ENCODE results near the gene TOLLIP.
A peak's percentile ranks its signal among the peaks of the same experiment; 100 is the strongest.

TOLLIP gene

GRCh38 chr11:1296287-1296686 is 13.1 kb downstream of the TOLLIP start:
- H4K20me1 ChIP-seq, result peaks cover 82 to 97% (median 93%) of the 10 kb centered on the region in 11 experiments
- no peak overlapping the region for H3K27ac ChIP-seq
- no peak overlapping the region for H3K4me2 ChIP-seq
- H3K9me3 ChIP-seq (replicated peaks in 1 of 11), result no peaks in the 10 kb centered on the region
- no peak overlapping the region for H3K4me3 ChIP-seq
- H3K36me3 ChIP-seq, result peaks cover 30 to 91% (median 70%) of the 10 kb centered on the region in 11 experiments
- H3K4me1 ChIP-seq, result peaks cover 26 to 45% (median 38%) of the 10 kb centered on the region in 10 experiments
- H3K27me3 ChIP-seq, result no peaks in the 10 kb centered on the region
- no peak for TF ChIP-seq Cebpa-rat (IDR thresholded peaks at IDR 0.05)
- no peak overlapping the region for H3K9ac ChIP-seq

DNA sequence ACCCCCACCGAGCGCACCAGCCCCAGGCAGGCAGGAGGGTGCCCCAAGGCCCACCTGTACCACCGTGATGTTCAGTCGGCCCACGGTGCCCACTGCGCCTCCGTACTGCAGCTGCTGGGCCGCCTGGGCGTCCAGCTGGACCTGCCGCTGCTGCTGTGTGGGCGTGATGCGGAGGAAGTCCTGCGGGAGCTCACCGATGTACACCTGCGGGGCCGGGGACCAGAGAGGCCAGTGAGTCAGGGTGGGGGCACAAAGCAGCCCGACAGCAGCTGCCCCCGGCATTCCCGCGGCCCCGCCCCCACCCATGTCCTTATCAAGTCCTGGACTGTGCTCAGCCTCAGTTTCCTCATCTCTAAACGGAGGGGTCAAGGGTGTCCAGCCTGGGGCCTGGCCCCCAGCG is 13.8 kb downstream of the TOLLIP start:
- Histone ChIP-seq H3K27ac (no peak overlapping the region), H3K4me2 (no peak overlapping the region), H3K9ac (no peak overlapping the region), H4K20me1 (peaks cover 83 to 97% (median 93%) of the 10 kb centered on the region in 11 experiments), H3K36me3 (peaks cover 33 to 93% (median 73%) of the 10 kb centered on the region in 11 experiments), H3K27me3 (no peaks in the 10 kb centered on the region), H3K4me3 (no peak overlapping the region), H3K4me1 (peaks cover 26 to 38% (median 34%) of the 10 kb centered on the region in 10 experiments), H3K9me3 (replicated peaks in 1 of 11) (no peaks in the 10 kb centered on the region)
- no peak for TF ChIP-seq Cebpa-rat (IDR thresholded peaks at IDR 0.05)

DNA sequence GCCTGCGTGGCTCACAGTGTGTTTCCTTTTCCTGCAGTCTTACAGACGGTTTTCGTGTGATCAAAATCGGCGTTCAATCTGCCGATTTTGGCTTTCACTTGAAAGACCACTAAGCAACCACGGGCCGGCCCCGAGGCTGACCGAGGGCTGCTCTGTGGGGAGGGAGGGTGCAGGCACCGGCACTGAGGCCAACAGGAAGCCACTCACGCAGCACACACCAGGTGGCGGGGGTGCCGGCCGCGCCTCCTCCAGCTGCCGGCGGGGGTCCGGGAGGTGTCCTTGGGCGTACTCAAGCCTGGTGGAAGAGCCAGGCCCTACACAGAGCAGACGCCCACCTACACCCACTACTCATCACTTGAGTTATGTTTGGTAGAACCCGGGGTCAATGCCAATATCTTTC is 14.3 kb downstream of the TOLLIP start:
- no peak for TF ChIP-seq Cebpa-rat (IDR thresholded peaks at IDR 0.05)
- H4K20me1 ChIP-seq, result peaks cover 83 to 97% (median 93%) of the 10 kb centered on the region in 11 experiments
- H3K36me3 ChIP-seq, result peaks cover 36 to 93% (median 78%) of the 10 kb centered on the region in 11 experiments
- H3K9me3 ChIP-seq (replicated peaks in 1 of 11), result no peaks in the 10 kb centered on the region
- H3K9ac ChIP-seq, result no peak overlapping the region
- H3K4me1 ChIP-seq, result peaks cover 26 to 33% (median 29%) of the 10 kb centered on the region in 10 experiments
- H3K27me3 ChIP-seq, result no peaks in the 10 kb centered on the region
- H3K27ac ChIP-seq, result no peak overlapping the region
- no peak overlapping the region for H3K4me2 ChIP-seq
- H3K4me3 ChIP-seq, result no peak overlapping the region

- Histone ChIP-seq H3K36me3 (peaks cover 51 to 93% (median 85%) of the 10 kb centered on the region in 11 experiments), H3K9me3 (replicated peaks in 1 of 11) (peaks cover 0 to 5% (median 0%) of the 10 kb centered on the region in 11 experiments; a peak in 7 of 22 replicates), H3K4me3 (no peak overlapping the region), H3K9ac (no peak overlapping the region), H3K27ac (peak overlapping the region in 3 of 11 experiments; percentile 3 to 22 (median 21); a peak in 2 of 22 replicates), H4K20me1 (peaks cover 72 to 97% (median 93%) of the 10 kb centered on the region in 11 experiments), H3K4me2 (no peak overlapping the region), H3K27me3 (no peaks in the 10 kb centered on the region), H3K4me1 (peaks cover 11 to 18% (median 15%) of the 10 kb centered on the region in 10 experiments)
- no peak for TF ChIP-seq Cebpa-rat (IDR thresholded peaks at IDR 0.05)
Observed at GRCh38 chr11:1293619-1294015, 15.8 kb downstream of the TOLLIP start.

DNA sequence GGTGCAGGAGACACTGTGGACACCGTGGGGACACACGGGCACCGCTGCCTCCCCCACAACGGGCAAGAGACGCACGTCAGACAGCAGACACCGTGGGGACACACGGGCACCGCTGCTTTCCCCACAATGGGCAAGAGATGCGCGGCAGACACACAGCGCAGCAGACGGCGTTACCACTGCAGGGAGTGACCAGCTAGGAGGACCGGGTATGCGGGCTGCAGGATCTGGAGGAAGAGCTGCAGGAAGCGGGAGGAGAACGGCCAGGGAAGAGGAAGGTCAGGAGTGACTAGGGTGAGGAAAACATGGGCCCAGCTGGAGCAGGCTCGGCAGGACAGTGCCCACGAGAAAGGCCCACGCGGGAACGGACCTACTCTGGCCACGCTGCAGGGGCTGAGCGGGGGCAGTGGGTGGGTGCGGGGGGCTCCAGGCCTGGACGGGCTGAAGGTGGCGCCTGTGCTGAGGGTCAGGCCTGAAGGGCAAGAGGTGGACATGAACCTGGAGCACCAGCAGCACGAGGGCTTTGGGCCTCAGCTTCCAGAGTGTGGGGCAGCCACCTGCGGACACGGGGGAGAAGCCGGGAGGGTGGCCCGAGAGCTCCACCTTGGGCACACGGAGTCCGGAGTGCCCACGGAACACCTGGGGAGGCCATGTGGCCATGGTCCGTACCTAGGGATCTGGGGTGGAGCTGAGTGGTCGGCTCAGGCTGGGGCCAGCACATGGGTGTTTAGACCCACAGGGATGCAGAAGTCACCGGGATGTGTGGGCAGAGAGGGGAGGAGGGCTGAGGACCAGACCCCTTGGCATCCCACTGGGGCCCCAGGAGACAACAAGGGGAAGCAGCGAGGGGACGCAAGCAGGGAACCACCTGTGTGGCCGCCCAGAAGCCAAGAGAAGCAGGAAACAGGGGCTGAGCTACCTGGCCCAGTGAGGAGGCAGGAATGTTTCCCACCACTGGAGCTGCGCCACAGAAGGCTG is 16.5 kb downstream of the TOLLIP start:
- Histone ChIP-seq H4K20me1 (peaks cover 68 to 97% (median 92%) of the 10 kb centered on the region in 11 experiments), H3K9ac (no peak overlapping the region), H3K27me3 (no peaks in the 10 kb centered on the region), H3K4me2 (no peak overlapping the region), H3K9me3 (replicated peaks in 1 of 11) (peaks cover 0 to 12% (median 0%) of the 10 kb centered on the region in 11 experiments; a peak in 7 of 22 replicates), H3K27ac (peak overlapping the region in 3 of 11 experiments; percentile 3 to 22 (median 21); a peak in 2 of 22 replicates), H3K36me3 (peaks cover 55 to 93% (median 85%) of the 10 kb centered on the region in 11 experiments), H3K4me1 (peaks cover 4 to 11% (median 8%) of the 10 kb centered on the region in 10 experiments), H3K4me3 (no peak overlapping the region)
- TF ChIP-seq Cebpa-rat (IDR thresholded peaks at IDR 0.05), result no peak

- Histone ChIP-seq H3K9me3 (replicated peaks in 1 of 11) (peaks cover 0 to 13% (median 0%) of the 10 kb centered on the region in 11 experiments; a peak in 7 of 22 replicates), H3K36me3 (peaks cover 57 to 88% (median 79%) of the 10 kb centered on the region in 11 experiments), H3K4me3 (no peak overlapping the region), H3K27me3 (no peaks in the 10 kb centered on the region), H3K4me1 (peaks cover 0 to 3% (median under 1%) of the 10 kb centered on the region in 10 experiments; a peak in 5 of 20 replicates), H3K27ac (no peak overlapping the region), H4K20me1 (peaks cover 60 to 92% (median 84%) of the 10 kb centered on the region in 11 experiments), H3K4me2 (no peak overlapping the region), H3K9ac (no peak overlapping the region)
- no peak for TF ChIP-seq Cebpa-rat (IDR thresholded peaks at IDR 0.05)
Observed at GRCh38 chr11:1292018-1292643, 17.3 kb downstream of the TOLLIP start.

DNA sequence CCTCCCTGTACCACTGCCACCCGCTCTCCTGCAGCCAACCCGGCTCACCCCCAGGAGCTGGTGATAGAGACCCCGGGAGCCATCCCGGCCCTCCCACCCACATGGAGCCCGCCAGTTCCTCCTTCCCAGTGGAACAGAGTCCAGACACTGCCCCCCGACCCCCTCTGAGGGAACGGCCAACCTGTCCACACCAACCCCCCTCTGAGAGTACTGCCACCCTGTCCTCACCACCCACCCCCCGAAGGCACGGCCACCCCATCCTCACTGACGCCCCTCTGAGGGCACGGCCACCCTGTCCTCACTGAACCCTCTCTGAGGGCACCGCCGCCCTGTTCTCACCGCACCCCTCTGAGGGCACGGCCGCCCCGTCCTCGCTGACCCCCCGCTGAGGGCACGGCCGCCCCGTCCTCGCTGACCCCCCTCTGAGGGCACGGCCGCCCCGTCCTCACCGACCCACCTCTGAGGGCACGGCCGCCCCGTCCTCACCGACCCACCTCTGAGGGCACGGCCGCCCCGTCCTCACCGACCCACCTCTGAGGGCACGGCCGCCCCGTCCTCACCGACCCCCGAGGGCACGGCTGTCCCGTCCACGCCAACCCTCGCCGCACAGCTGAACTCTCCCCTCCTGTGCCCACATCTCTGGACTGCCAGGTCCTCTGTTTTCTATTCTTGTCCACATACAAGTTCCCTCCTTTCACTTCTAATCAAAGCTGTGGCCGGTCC is 18.0 kb downstream of the TOLLIP start:
- H3K27me3 ChIP-seq, result no peaks in the 10 kb centered on the region
- H3K4me1 ChIP-seq, result no peaks in the 10 kb centered on the region
- no peak for TF ChIP-seq Cebpa-rat (IDR thresholded peaks at IDR 0.05)
- no peak overlapping the region for H3K9ac ChIP-seq
- H3K27ac ChIP-seq, result no peak overlapping the region
- peaks cover 56 to 92% (median 83%) of the 10 kb centered on the region in 11 experiments for H4K20me1 ChIP-seq
- H3K4me2 ChIP-seq, result no peak overlapping the region
- peaks cover 63 to 90% (median 83%) of the 10 kb centered on the region in 11 experiments for H3K36me3 ChIP-seq
- H3K4me3 ChIP-seq, result no peak overlapping the region
- H3K9me3 ChIP-seq (replicated peaks in 1 of 11), result peaks cover 0 to 13% (median 0%) of the 10 kb centered on the region in 11 experiments; a peak in 7 of 22 replicates
